GM12873 (cell line): Measurements from ENCODE around the gene GALNTL6.
A peak's percentile ranks its signal among the peaks of the same experiment; 100 is the strongest.

Source experiments
- CTCF ChIP-seq: IDR thresholded peaks from 2 replicates; pipeline ENCODE4 v1.5.1; 2012; ENCODE audit warnings: low read depth, mild to moderate bottlenecking, moderate library complexity, low read length, control low read depth; ENCODE audit not compliant: insufficient read depth; ENCODE audit errors: missing control alignments

GALNTL6 gene

GRCh38 chr4:171846232-171846631 is 33.0 kb downstream of the GALNTL6 start:
- TF ChIP-seq CTCF, result peak; percentile 76

GRCh38 chr4:171846893-171847292 is 33.7 kb downstream of the GALNTL6 start:
- no peak for TF ChIP-seq CTCF

GRCh38 chr4:171847751-171848150 is 34.5 kb downstream of the GALNTL6 start:
- TF ChIP-seq CTCF, result no peak

GRCh38 chr4:171849686-171850222 is 36.5 kb downstream of the GALNTL6 start:
- no peak for TF ChIP-seq CTCF

GRCh38 chr4:171851295-171851694 is 38.1 kb downstream of the GALNTL6 start:
- TF ChIP-seq CTCF, result no peak

GRCh38 chr4:171857302-171858012 is 44.3 kb downstream of the GALNTL6 start:
- TF ChIP-seq CTCF, result no peak

- no peak for TF ChIP-seq CTCF
Measured at GRCh38 chr4:171875291-171875690, 62.1 kb downstream of the GALNTL6 start.
